PC-9 (cell line): ENCODE data around the gene NDUFV3. TPM values are rescaled to one million over a fixed set of nuclear protein-coding genes. Genes with fewer than 3 reads are reported as not detected.

Experiments
- BruUV-seq: library from RNA; stranded (reverse); fragments of 400-500 nt; replicated peaks from 2 replicates; lab custom pipeline; 2021; lab: Mats Ljungman, UMichigan
- CTCF ChIA-PET: fragments of 300-600 bp; sonication (Branson Sonifier 250); formaldehyde crosslinking; loops from one replicate; lab custom pipeline; 2022; ENCODE audit warnings: antibody characterized with exemption; lab: Charles Lee
- POLR2A ChIA-PET: fragments of 300-600 bp; sonication (Branson Sonifier 250); formaldehyde crosslinking; loops from one replicate; lab custom pipeline; 2022; ENCODE audit warnings: antibody characterized with exemption; ENCODE audit not compliant: unreplicated experiment; lab: Charles Lee
- DNase-seq, 2 experiments: peaks; one replicate each; pipeline versions ENCODE4 v3.0.0 to v3.0.0-alpha.2; 2015 to 2022; ENCODE audit warnings: mixed read lengths in 1 of 2
- H2AFZ ChIP-seq: fragments of 200-600 bp; sonication (generic); 2 replicates; pipeline ENCODE4 v1.8.1; 2017; ENCODE audit warnings: antibody characterized with exemption
- H3F3A ChIP-seq: fragments of 200-600 bp; sonication (generic); 2 replicates; pipeline ENCODE4 v1.8.1; 2017; ENCODE audit warnings: antibody characterized with exemption, mild to moderate bottlenecking, low read depth; ENCODE audit not compliant: insufficient read depth
- H3K27ac ChIP-seq: fragments of 200-600 bp; sonication (generic); 2 replicates; pipeline ENCODE4 v1.6.1; 2016; ENCODE audit warnings: mixed run types
- H3K27me3 ChIP-seq: fragments of 200-600 bp; sonication (generic); 2 replicates; pipeline ENCODE4 v1.6.1; 2016; ENCODE audit warnings: low read depth, mixed run types; ENCODE audit not compliant: insufficient read depth
- H3K36me3 ChIP-seq: fragments of 200-600 bp; sonication (generic); 2 replicates; pipeline ENCODE4 v1.6.1; 2016; ENCODE audit warnings: low read depth, mixed run types
- H3K4me1 ChIP-seq: fragments of 200-600 bp; sonication (generic); replicated peaks from 2 replicates; pipeline ENCODE4 v1.6.1; 2016; ENCODE audit warnings: mixed run types; ENCODE audit not compliant: insufficient read depth
- H3K4me2 ChIP-seq: fragments of 200-600 bp; sonication (generic); 2 replicates; pipeline ENCODE4 v1.6.1; 2017; ENCODE audit warnings: mixed run types
- H3K4me3 ChIP-seq: fragments of 200-600 bp; sonication (generic); 2 replicates; pipeline ENCODE4 v1.6.1; 2016; ENCODE audit warnings: mixed run types
- H3K79me2 ChIP-seq: fragments of 200-600 bp; sonication (generic); 2 replicates; pipeline ENCODE4 v1.6.1; 2017; ENCODE audit warnings: low read depth, mixed run types
- H3K9me2 ChIP-seq: fragments of 200-600 bp; sonication (generic); 2 replicates; pipeline ENCODE4 v1.8.1; 2017; ENCODE audit warnings: mild to moderate bottlenecking; ENCODE audit not compliant: insufficient read depth
- H3K9me3 ChIP-seq: fragments of 200-600 bp; sonication (generic); 2 replicates; pipeline ENCODE4 v1.8.1; 2016; ENCODE audit warnings: low read depth; ENCODE audit not compliant: insufficient read depth
- H4K20me1 ChIP-seq: fragments of 200-600 bp; sonication (generic); 2 replicates; pipeline ENCODE4 v1.8.1; 2017; ENCODE audit not compliant: insufficient read depth
- EZH2 ChIP-seq: fragments of 200-600 bp; sonication (generic); IDR thresholded peaks from 2 replicates; pipeline ENCODE4 v1.8.0; 2017; ENCODE audit warnings: antibody characterized with exemption, low read depth
- intact Hi-C: fragments of 100-400 bp; cut with micrococcal nuclease; formaldehyde crosslinking; loops from one replicate; pipeline ENCODE4 v1.10.0; 2022; ENCODE audit not compliant: unreplicated experiment
- total RNA-seq: library from RNA; stranded (reverse); gene quantifications from 2 replicates; pipeline ENCODE4 v1.2.3, GENCODE V29; 2021
- TF ChIP-seq, protein P1 (sequence below): fragments of 200-600 bp; sonication (generic); conservative IDR thresholded peaks from 2 replicates; pipeline ENCODE4 v1.6.1; 2017; ENCODE audit warnings: mixed run types, antibody characterized with exemption, mild to moderate bottlenecking, moderate library complexity

Gene NDUFV3
- total RNA-seq, 1 experiment from 2014 or later = 20.7 TPM

DNA sequence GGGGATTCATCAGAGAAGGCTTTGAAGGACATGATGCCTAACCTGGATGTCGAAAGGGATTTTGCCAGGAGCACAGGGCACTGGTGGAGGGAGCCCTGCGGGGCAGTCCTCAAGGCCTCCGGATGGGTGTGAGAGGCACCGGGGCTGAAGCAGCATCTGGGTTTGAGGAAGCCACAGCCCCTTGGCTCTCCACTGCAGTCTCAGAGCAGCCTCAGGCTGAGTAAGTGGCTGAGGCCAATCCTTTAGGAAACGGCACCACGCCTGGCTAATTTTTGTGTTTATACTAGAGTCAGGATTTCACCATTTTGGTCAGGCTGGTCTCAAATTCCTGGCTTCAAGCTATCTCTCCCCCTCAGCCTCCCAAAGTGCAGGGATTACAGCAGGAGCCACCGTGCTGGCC, 20.4 kb downstream of the NDUFV3 start:
- CTCF ChIA-PET = no interaction called here
- intact Hi-C loops = no loop called here
- TF ChIP-seq, protein P1, sequence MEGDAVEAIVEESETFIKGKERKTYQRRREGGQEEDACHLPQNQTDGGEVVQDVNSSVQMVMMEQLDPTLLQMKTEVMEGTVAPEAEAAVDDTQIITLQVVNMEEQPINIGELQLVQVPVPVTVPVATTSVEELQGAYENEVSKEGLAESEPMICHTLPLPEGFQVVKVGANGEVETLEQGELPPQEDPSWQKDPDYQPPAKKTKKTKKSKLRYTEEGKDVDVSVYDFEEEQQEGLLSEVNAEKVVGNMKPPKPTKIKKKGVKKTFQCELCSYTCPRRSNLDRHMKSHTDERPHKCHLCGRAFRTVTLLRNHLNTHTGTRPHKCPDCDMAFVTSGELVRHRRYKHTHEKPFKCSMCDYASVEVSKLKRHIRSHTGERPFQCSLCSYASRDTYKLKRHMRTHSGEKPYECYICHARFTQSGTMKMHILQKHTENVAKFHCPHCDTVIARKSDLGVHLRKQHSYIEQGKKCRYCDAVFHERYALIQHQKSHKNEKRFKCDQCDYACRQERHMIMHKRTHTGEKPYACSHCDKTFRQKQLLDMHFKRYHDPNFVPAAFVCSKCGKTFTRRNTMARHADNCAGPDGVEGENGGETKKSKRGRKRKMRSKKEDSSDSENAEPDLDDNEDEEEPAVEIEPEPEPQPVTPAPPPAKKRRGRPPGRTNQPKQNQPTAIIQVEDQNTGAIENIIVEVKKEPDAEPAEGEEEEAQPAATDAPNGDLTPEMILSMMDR = no peak
- TF ChIP-seq EZH2 = no peak
- H4K20me1 ChIP-seq = no peaks in the 10 kb centered on the region
- no peak overlapping the region for H3K4me2 ChIP-seq
- no peaks in the 10 kb centered on the region for H3K36me3 ChIP-seq
- no peak overlapping the region for H3K4me3 ChIP-seq
- POLR2A ChIA-PET = no interaction called here
- H3F3A ChIP-seq = no peaks in the 10 kb centered on the region; the same call in 1 of the 2 replicates
- H3K9me3 ChIP-seq = no peaks in the 10 kb centered on the region
- H3K79me2 ChIP-seq = no peaks in the 10 kb centered on the region
- no TSS peak for BruUV-seq
- H3K9me2 ChIP-seq = no peaks in the 10 kb centered on the region
- DNase-seq = no peak
- no peaks in the 10 kb centered on the region for H3K27me3 ChIP-seq
- H2AFZ ChIP-seq = no peak overlapping the region
- H3K4me1 ChIP-seq = no peaks in the 10 kb centered on the region
- no peak overlapping the region for H3K27ac ChIP-seq

DNA sequence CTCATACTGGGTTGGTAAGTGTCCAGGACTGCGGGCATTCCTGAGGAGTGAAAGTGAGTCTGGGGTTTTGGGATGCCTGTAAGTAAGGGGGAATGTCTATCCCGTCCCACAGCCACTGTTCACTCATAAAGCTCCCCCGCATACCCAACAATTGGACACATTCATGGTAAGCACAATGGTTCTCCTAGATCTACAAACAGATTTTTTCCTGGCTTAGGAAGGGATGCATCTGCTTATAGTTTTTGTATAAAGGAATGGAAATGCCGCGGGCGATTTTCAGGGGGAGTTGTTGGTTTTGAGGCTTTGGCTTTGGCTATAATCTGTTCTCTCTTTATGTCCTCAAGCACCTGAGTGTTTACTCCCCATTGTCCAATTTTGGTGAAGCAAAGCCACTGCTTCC, 25.2 kb downstream of the NDUFV3 start:
- H4K20me1 ChIP-seq = no peaks in the 10 kb centered on the region
- H3K4me2 ChIP-seq = no peak overlapping the region
- H3K9me3 ChIP-seq = no peaks in the 10 kb centered on the region
- no peak for TF ChIP-seq EZH2
- TF ChIP-seq, protein P1 = no peak
- no peak for DNase-seq
- H2AFZ ChIP-seq = no peak overlapping the region
- no peaks in the 10 kb centered on the region for H3K9me2 ChIP-seq
- H3K4me3 ChIP-seq = no peak overlapping the region
- CTCF ChIA-PET = no interaction called here
- no peaks in the 10 kb centered on the region for H3K36me3 ChIP-seq
- H3F3A ChIP-seq = no peaks in the 10 kb centered on the region; the same call in 1 of the 2 replicates
- no TSS peak for BruUV-seq
- POLR2A ChIA-PET = no interaction called here
- intact Hi-C loops = no loop called here
- H3K4me1 ChIP-seq = no peaks in the 10 kb centered on the region
- H3K27me3 ChIP-seq = no peaks in the 10 kb centered on the region
- no peaks in the 10 kb centered on the region for H3K79me2 ChIP-seq
- H3K27ac ChIP-seq = no peak overlapping the region

DNA sequence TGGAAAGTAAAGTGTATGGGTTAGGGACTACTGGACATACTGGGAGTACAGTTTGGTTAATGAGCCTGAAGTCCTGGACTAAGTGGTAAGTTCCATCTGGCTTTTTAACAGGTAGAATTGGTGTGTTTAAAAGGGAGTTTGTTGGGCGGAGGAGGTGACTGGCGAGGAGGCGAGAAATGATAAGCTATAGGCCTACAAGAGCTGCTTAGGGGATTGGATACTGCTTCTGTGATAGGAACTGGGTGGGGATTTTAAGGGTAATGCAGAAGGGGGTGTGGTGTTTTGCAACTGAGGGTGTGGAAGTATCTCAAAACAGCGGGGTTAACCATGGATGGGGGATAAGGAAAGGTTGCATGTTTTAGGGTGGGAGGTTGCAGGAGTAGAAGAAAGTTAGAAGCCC, 28.8 kb downstream of the NDUFV3 start:
- no peak for TF ChIP-seq EZH2
- TF ChIP-seq, protein P1 = no peak
- Histone ChIP-seq H3F3A (no peaks in the 10 kb centered on the region), H3K4me2 (no peak overlapping the region), H3K4me1 (peaks cover 8% of the 10 kb centered on the region), H2AFZ (no peak overlapping the region), H3K27ac (no peak overlapping the region), H3K36me3 (no peaks in the 10 kb centered on the region), H3K27me3 (no peaks in the 10 kb centered on the region), H3K79me2 (no peaks in the 10 kb centered on the region), H3K9me3 (no peaks in the 10 kb centered on the region), H4K20me1 (no peaks in the 10 kb centered on the region), H3K4me3 (no peak overlapping the region), H3K9me2 (no peaks in the 10 kb centered on the region)
- CTCF ChIA-PET = no interaction called here
- intact Hi-C loops = no loop called here
- POLR2A ChIA-PET = no interaction called here
- BruUV-seq = no TSS peak
- DNase-seq = no peak
